SK-N-SH (cell line): ENCODE results near the gene CTBP1. TPM values are rescaled to one million over a fixed set of nuclear protein-coding genes. Genes with fewer than 3 reads are reported as not detected.

Source experiments
- CTCF ChIA-PET: fragments of 300-600, 350-600 bp; formaldehyde crosslinking; extraction: SDS; loops from one replicate; lab custom pipeline; 2021; lab: Yijun Ruan, JAX
- POLR2A ChIA-PET: fragments of 350-600 bp; sonication (Branson Sonifier 250); formaldehyde crosslinking; extraction: SDS; loops from one replicate; lab custom pipeline; 2020; ENCODE audit warnings: antibody characterized with exemption, inconsistent platforms; lab: Yijun Ruan, JAX
- DNase-seq: peaks from one replicate; pipeline ENCODE4 v3.0.0; 2012
- H2AFZ ChIP-seq: fragments of 200-600 bp; sonication (generic); 2 replicates; pipeline ENCODE4 v1.8.1; 2016; ENCODE audit warnings: antibody characterized with exemption, mild to moderate bottlenecking, low read depth
- H3F3A ChIP-seq: fragments of 200-600 bp; sonication (generic); replicated peaks from 2 replicates; pipeline ENCODE3; 2016; ENCODE audit warnings: antibody characterized with exemption, mild to moderate bottlenecking; ENCODE audit not compliant: insufficient read depth
- H3K27ac ChIP-seq, 2 experiments: fragments of 200-500 bp in 1 of 2; fragments of 200-600 bp in 1 of 2; sonication (Bioruptor generic) in 1 of 2; sonication (generic), shearing (Covaris generic) in 1 of 2; 2 replicates each; pipeline versions ENCODE4 v1.5.1 to v1.6.1; 2014 to 2016; ENCODE audit warnings: low read depth in 2 of 2, inconsistent platforms in 1 of 2, low read length in 1 of 2, mild to moderate bottlenecking in 1 of 2, mixed read lengths in 1 of 2
- H3K27me3 ChIP-seq: fragments of 200-600 bp; sonication (generic), shearing (Covaris generic); 2 replicates; pipeline ENCODE4 v1.6.1; 2016; ENCODE audit warnings: mixed run types; ENCODE audit not compliant: insufficient read depth
- H3K36me3 ChIP-seq, 2 experiments: fragments of 200-500 bp in 1 of 2; fragments of 200-600 bp in 1 of 2; sonication (Bioruptor generic) in 1 of 2; sonication (generic) in 1 of 2; replicated peaks in 1 of 2; 2 replicates each; pipeline versions ENCODE3 to v1.5.1; 2014 to 2016; ENCODE audit warnings: low read length in 1 of 2, mild to moderate bottlenecking in 1 of 2; ENCODE audit not compliant: insufficient read depth in 2 of 2, control insufficient read depth in 1 of 2
- H3K4me1 ChIP-seq, 2 experiments: fragments of 200-500 bp in 1 of 2; fragments of 200-600 bp in 1 of 2; sonication (Bioruptor generic) in 1 of 2; sonication (generic), shearing (Covaris generic) in 1 of 2; 2 replicates each; pipeline versions ENCODE4 v1.5.1 to v1.6.1; 2014 to 2016; ENCODE audit warnings: low read depth in 1 of 2, low read length in 1 of 2, mixed run types in 1 of 2; ENCODE audit not compliant: insufficient read depth in 2 of 2, control insufficient read depth in 1 of 2
- H3K4me2 ChIP-seq: fragments of 200-600 bp; sonication (generic), shearing (Covaris generic); 2 replicates; pipeline ENCODE4 v1.6.1; 2017; ENCODE audit warnings: mixed run types
- H3K4me3 ChIP-seq, 2 experiments: fragments of 200-500 bp in 1 of 2; fragments of 200-600 bp in 1 of 2; sonication (Bioruptor generic) in 1 of 2; sonication (generic), shearing (Covaris generic) in 1 of 2; 2 replicates each; pipeline versions ENCODE4 v1.5.1 to v1.8.1; 2014 to 2016; ENCODE audit warnings: low read depth in 2 of 2, inconsistent platforms in 1 of 2, low read length in 1 of 2, mild to moderate bottlenecking in 1 of 2, mixed read lengths in 1 of 2, moderate library complexity in 1 of 2
- H3K79me2 ChIP-seq: fragments of 200-600 bp; sonication (generic); 2 replicates; pipeline ENCODE4 v1.8.1; 2017; ENCODE audit warnings: mild to moderate bottlenecking; ENCODE audit not compliant: insufficient read depth
- H3K9ac ChIP-seq: fragments of 200-600 bp; sonication (generic); 2 replicates; pipeline ENCODE4 v1.6.1; 2017; ENCODE audit warnings: mixed run types
- H3K9me2 ChIP-seq: fragments of 200-600 bp; sonication (generic); 2 replicates; pipeline ENCODE4 v1.6.1; 2017; ENCODE audit warnings: mixed run types
- H3K9me3 ChIP-seq: fragments of 200-600 bp; sonication (generic); 2 replicates; pipeline ENCODE4 v1.6.1; 2017; ENCODE audit warnings: mixed run types, mild to moderate bottlenecking, moderate library complexity
- H4K20me1 ChIP-seq: fragments of 200-600 bp; sonication (generic); 2 replicates; pipeline ENCODE4 v1.6.1; 2017; ENCODE audit warnings: mild to moderate bottlenecking, mixed run types; ENCODE audit not compliant: insufficient read depth
- ELF1 ChIP-seq: IDR thresholded peaks from 2 replicates; pipeline ENCODE4 v1.4.0; 2012
- EZH2phosphoT487 ChIP-seq: fragments of 200-600 bp; sonication (generic); IDR thresholded peaks from 2 replicates; pipeline ENCODE4 v1.6.1; 2017; ENCODE audit warnings: low read depth, mixed run types, mild to moderate bottlenecking, antibody characterized with exemption, moderate library complexity, borderline replicate concordance
- FOXJ3 ChIP-seq: sonication (generic); formaldehyde crosslinking; IDR thresholded peaks from 2 replicates; pipeline ENCODE4 v1.5.1; 2020; ENCODE audit warnings: mild to moderate bottlenecking, missing genetic modification reagents
- MXI1 ChIP-seq: IDR thresholded peaks from 2 replicates; pipeline ENCODE4 v1.6.1; 2012; ENCODE audit warnings: mild to moderate bottlenecking, low read depth, low read length, improper control_type of control experiment
- RCOR1 ChIP-seq: fragments of 150-350 bp; IDR thresholded peaks from 2 replicates; pipeline ENCODE4 v1.6.1; 2017; ENCODE audit warnings: antibody characterized with exemption, low read length
- RFX5 ChIP-seq: IDR thresholded peaks from 2 replicates; pipeline ENCODE4 v1.6.1; 2012; ENCODE audit warnings: mild to moderate bottlenecking, improper control_type of control experiment, low read length
- WGBS: methylation state at CpG from one replicate; pipeline ENCODE4 v1.1.6; 2017; ENCODE audit warnings: low lambda C conversion rate; 5-methylcytosine and 5-hydroxymethylcytosine counted together
- polyA plus RNA-seq, 3 experiments: library from polyadenylated mRNA; depleted of rRNA; stranded (reverse); fragments of >200 nt; gene quantifications; 2 replicates each; pipeline ENCODE4 v1.2.3, GENCODE V29; 2012
- TF ChIP-seq, protein P1 (sequence below): IDR thresholded peaks from 2 replicates; pipeline ENCODE4 v1.4.0; 2012; ENCODE audit warnings: low read depth
- TF ChIP-seq, protein P2 (sequence below): IDR thresholded peaks from 2 replicates; pipeline ENCODE4 v1.6.1; 2012; ENCODE audit warnings: mild to moderate bottlenecking, low read depth, low read length, moderate library complexity
- TF ChIP-seq, protein P3 (sequence below): fragments of 200-600 bp; sonication (generic); IDR thresholded peaks from 2 replicates; pipeline ENCODE4 v1.6.1; 2017; ENCODE audit warnings: antibody characterized with exemption, mild to moderate bottlenecking, moderate library complexity
- TF ChIP-seq, protein P4 (sequence below): fragments of 150-350 bp; IDR thresholded peaks from 2 replicates; pipeline ENCODE4 v1.6.1; 2016; ENCODE audit warnings: mild to moderate bottlenecking, low read depth, low read length
- TF ChIP-seq, protein P5 (sequence below): IDR thresholded peaks from 2 replicates; pipeline ENCODE4 v1.4.0; 2012; ENCODE audit warnings: low read depth, borderline replicate concordance

CTBP1 gene
- polyA plus RNA-seq, 1 of the 3 experiments (the other 2 are of a cell fraction), result 183 TPM

DNA sequence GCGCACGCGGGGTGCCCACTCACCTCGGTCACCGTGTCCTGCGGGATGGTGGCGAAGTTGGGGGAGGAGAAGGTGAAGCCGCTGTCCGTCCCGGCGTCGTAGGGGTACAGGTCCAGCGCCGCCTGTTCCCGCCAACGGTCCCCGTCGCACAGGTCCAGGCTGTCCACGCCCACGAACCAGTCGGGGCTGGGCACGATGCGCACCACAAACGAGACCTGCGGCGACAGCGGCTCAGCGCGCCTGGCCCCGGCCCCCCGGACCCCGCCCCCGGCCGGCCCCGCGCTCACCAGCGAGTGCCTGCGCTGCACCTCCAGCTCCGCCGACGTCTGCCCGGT is 78.0 kb downstream of the CTBP1 start:
- Histone ChIP-seq H3K27me3 (peaks cover 12% of the 10 kb centered on the region), H3K9ac (no peak overlapping the region), H3K36me3 (no peaks in the 10 kb centered on the region), H3K9me2 (no peaks in the 10 kb centered on the region), H3K4me1 (peaks cover 0 to 6% of the 10 kb centered on the region in 2 experiments; a peak in 1 of 4 replicates), H3K9me3 (no peaks in the 10 kb centered on the region), H4K20me1 (no peaks in the 10 kb centered on the region), H3K79me2 (no peaks in the 10 kb centered on the region), H3F3A (no peaks in the 10 kb centered on the region), H3K27ac (no peak overlapping the region), H2AFZ (no peak overlapping the region), H3K4me3 (no peak overlapping the region), H3K4me2 (no peak overlapping the region)
- WGBS, result 60% methylated on average over 2 of the region's 42 CpGs
- ChIA-PET CTCF (interaction anchor here (0.8 to 1.3 kb wide), 2 partner anchors 22 to 24 kb away, joined by 3 read pairs; no protein-coding TSS in a partner anchor), POLR2A (no interaction called here)
- DNase-seq, result no peak
- TF ChIP-seq FOXJ3 (no peak), MXI1 (no peak), RFX5 (no peak), EZH2phosphoT487 (no peak), RCOR1 (no peak), ELF1 (no peak)
- TF ChIP-seq, protein P1, sequence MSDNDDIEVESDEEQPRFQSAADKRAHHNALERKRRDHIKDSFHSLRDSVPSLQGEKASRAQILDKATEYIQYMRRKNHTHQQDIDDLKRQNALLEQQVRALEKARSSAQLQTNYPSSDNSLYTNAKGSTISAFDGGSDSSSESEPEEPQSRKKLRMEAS, result no peak
- TF ChIP-seq, protein P2, sequence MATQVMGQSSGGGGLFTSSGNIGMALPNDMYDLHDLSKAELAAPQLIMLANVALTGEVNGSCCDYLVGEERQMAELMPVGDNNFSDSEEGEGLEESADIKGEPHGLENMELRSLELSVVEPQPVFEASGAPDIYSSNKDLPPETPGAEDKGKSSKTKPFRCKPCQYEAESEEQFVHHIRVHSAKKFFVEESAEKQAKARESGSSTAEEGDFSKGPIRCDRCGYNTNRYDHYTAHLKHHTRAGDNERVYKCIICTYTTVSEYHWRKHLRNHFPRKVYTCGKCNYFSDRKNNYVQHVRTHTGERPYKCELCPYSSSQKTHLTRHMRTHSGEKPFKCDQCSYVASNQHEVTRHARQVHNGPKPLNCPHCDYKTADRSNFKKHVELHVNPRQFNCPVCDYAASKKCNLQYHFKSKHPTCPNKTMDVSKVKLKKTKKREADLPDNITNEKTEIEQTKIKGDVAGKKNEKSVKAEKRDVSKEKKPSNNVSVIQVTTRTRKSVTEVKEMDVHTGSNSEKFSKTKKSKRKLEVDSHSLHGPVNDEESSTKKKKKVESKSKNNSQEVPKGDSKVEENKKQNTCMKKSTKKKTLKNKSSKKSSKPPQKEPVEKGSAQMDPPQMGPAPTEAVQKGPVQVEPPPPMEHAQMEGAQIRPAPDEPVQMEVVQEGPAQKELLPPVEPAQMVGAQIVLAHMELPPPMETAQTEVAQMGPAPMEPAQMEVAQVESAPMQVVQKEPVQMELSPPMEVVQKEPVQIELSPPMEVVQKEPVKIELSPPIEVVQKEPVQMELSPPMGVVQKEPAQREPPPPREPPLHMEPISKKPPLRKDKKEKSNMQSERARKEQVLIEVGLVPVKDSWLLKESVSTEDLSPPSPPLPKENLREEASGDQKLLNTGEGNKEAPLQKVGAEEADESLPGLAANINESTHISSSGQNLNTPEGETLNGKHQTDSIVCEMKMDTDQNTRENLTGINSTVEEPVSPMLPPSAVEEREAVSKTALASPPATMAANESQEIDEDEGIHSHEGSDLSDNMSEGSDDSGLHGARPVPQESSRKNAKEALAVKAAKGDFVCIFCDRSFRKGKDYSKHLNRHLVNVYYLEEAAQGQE, result no peak
- TF ChIP-seq, protein P3, sequence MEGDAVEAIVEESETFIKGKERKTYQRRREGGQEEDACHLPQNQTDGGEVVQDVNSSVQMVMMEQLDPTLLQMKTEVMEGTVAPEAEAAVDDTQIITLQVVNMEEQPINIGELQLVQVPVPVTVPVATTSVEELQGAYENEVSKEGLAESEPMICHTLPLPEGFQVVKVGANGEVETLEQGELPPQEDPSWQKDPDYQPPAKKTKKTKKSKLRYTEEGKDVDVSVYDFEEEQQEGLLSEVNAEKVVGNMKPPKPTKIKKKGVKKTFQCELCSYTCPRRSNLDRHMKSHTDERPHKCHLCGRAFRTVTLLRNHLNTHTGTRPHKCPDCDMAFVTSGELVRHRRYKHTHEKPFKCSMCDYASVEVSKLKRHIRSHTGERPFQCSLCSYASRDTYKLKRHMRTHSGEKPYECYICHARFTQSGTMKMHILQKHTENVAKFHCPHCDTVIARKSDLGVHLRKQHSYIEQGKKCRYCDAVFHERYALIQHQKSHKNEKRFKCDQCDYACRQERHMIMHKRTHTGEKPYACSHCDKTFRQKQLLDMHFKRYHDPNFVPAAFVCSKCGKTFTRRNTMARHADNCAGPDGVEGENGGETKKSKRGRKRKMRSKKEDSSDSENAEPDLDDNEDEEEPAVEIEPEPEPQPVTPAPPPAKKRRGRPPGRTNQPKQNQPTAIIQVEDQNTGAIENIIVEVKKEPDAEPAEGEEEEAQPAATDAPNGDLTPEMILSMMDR, result no peak
- TF ChIP-seq, protein P4, sequence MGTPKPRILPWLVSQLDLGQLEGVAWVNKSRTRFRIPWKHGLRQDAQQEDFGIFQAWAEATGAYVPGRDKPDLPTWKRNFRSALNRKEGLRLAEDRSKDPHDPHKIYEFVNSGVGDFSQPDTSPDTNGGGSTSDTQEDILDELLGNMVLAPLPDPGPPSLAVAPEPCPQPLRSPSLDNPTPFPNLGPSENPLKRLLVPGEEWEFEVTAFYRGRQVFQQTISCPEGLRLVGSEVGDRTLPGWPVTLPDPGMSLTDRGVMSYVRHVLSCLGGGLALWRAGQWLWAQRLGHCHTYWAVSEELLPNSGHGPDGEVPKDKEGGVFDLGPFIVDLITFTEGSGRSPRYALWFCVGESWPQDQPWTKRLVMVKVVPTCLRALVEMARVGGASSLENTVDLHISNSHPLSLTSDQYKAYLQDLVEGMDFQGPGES, result no peak
- TF ChIP-seq, protein P5, sequence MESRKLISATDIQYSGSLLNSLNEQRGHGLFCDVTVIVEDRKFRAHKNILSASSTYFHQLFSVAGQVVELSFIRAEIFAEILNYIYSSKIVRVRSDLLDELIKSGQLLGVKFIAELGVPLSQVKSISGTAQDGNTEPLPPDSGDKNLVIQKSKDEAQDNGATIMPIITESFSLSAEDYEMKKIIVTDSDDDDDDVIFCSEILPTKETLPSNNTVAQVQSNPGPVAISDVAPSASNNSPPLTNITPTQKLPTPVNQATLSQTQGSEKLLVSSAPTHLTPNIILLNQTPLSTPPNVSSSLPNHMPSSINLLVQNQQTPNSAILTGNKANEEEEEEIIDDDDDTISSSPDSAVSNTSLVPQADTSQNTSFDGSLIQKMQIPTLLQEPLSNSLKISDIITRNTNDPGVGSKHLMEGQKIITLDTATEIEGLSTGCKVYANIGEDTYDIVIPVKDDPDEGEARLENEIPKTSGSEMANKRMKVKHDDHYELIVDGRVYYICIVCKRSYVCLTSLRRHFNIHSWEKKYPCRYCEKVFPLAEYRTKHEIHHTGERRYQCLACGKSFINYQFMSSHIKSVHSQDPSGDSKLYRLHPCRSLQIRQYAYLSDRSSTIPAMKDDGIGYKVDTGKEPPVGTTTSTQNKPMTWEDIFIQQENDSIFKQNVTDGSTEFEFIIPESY, result no peak
